GM21447 (cell line): ENCODE data around the gene SMYD5.
"Not testable (repeated sequence)": the region's sequence is repeated elsewhere in the genome, so short reads cannot be mapped to it uniquely, and the experiment has no call there.

Experiments used
- ATAC-seq: cut with Tn5 transposase; IDR thresholded peaks from one replicate; pipeline ENCODE4 v1.9.1; 2021; ENCODE audit not compliant: unreplicated experiment

SMYD5 gene

GRCh38 chr2:73258186-73258912, 44.3 kb downstream of the SMYD5 start:
- ATAC-seq = no peak

GRCh38 chr2:73258913-73259215, 44.8 kb downstream of the SMYD5 start:
- no peak for ATAC-seq

GRCh38 chr2:73259276-73259675, 45.2 kb downstream of the SMYD5 start:
- no peak for ATAC-seq

- no peak for ATAC-seq
These were observed 45.8 kb downstream of the SMYD5 start for GRCh38 chr2:73259704-73260337.

- no peak for ATAC-seq
These were observed 46.4 kb downstream of the SMYD5 start for GRCh38 chr2:73260338-73260984.

- ATAC-seq = no peak
These were observed 48.1 kb downstream of the SMYD5 start for GRCh38 chr2:73262108-73262651.

- ATAC-seq = not testable (repeated sequence)
These were observed 48.8 kb downstream of the SMYD5 start for GRCh38 chr2:73262691-73263429.

GRCh38 chr2:73263540-73264331, 49.7 kb downstream of the SMYD5 start:
- no peak for ATAC-seq

GRCh38 chr2:73264332-73264606, 50.2 kb downstream of the SMYD5 start:
- ATAC-seq = no peak

GRCh38 chr2:73264783-73265182, 50.7 kb downstream of the SMYD5 start:
- ATAC-seq = no peak

- ATAC-seq = no peak
These were observed 51.4 kb downstream of the SMYD5 start for GRCh38 chr2:73265298-73266060.

- ATAC-seq = no peak
These were observed 52.2 kb downstream of the SMYD5 start for GRCh38 chr2:73266061-73266901.

- no peak for ATAC-seq
These were observed 53.0 kb downstream of the SMYD5 start for GRCh38 chr2:73267008-73267407.

- no peak for ATAC-seq
These were observed 54.4 kb downstream of the SMYD5 start for GRCh38 chr2:73268366-73268829.

GRCh38 chr2:73268830-73269685, 55.0 kb downstream of the SMYD5 start:
- ATAC-seq = peak; percentile 83

- peak; percentile 17 for ATAC-seq
These were observed 55.8 kb downstream of the SMYD5 start for GRCh38 chr2:73269686-73270465.

GRCh38 chr2:73272270-73272669, 58.2 kb downstream of the SMYD5 start:
- no peak for ATAC-seq
